Thoracic aorta (tissue), 2 donors: ENCODE data around the gene ZNF397. TPM values are rescaled to one million over a fixed set of nuclear protein-coding genes. Genes with fewer than 3 reads are reported as not detected.
A peak's percentile ranks its signal among the peaks of the same experiment; 100 is the strongest.

Experiments used
- ATAC-seq: fragments of 150-250 bp; one replicate; pipeline ENCODE4 v1.8.0; 2017; ENCODE audit warnings: low read depth; ENCODE audit not compliant: insufficient number of reproducible peaks, low FRiP score
- DNase-seq: peaks from one replicate; pipeline ENCODE4 v3.0.0-alpha.2; 2020; ENCODE audit warnings: low spot score
- H3K27ac ChIP-seq, 2 donors: fragments of 200-600 bp; sonication (generic); 1 replicate in 1 of 2; 2 replicates in 1 of 2; pipeline ENCODE4 v1.5.1; 2016; ENCODE audit warnings: mild to moderate bottlenecking in 2 of 2, moderate library complexity in 2 of 2
- H3K27me3 ChIP-seq: fragments of 200-600 bp; sonication (generic); replicated peaks from 2 replicates; pipeline ENCODE4 v1.6.0; 2016; ENCODE audit warnings: mild to moderate bottlenecking; ENCODE audit not compliant: insufficient read depth
- H3K36me3 ChIP-seq: fragments of 200-600 bp; sonication (generic); one replicate; pipeline ENCODE4 v1.5.1; 2016
- H3K4me1 ChIP-seq, 2 donors: fragments of 200-600 bp; sonication (generic); 1 replicate in 1 of 2; 2 replicates in 1 of 2; pipeline versions ENCODE4 v1.5.1 to v1.6.0; 2016; ENCODE audit warnings: low read depth in 2 of 2, mild to moderate bottlenecking in 1 of 2; ENCODE audit not compliant: control insufficient read depth in 1 of 2
- H3K4me3 ChIP-seq: fragments of 200-600 bp; sonication (generic); 2 replicates; pipeline ENCODE4 v1.5.1; 2016; ENCODE audit warnings: mild to moderate bottlenecking
- H3K9me3 ChIP-seq: fragments of 200-600 bp; sonication (generic); 2 replicates; pipeline ENCODE4 v1.5.1; 2016
- CTCF ChIP-seq: fragments of 200-600 bp; sonication (generic); IDR thresholded peaks from one replicate; pipeline ENCODE4 v1.5.1; 2019; ENCODE audit warnings: antibody characterized with exemption
- total RNA-seq, 2 donors: library from RNA; depleted of rRNA; stranded (reverse); fragments of >200 nt; gene quantifications; one replicate each; pipeline versions ENCODE4 v1.1.0 to v1.2.3, GENCODE V29; 2016

ZNF397 gene
- total RNA-seq, 2 donors from 2014 or later, result 16.2 to 45.8 TPM

- DNase-seq (peak; percentile 75), ATAC-seq (peak; percentile 93)
- Histone ChIP-seq H3K27me3 (no peaks in the 10 kb centered on the region), H3K9me3 (no peaks in the 10 kb centered on the region), H3K4me1 (peaks cover 0 to 41% of the 10 kb centered on the region in 2 donors), H3K27ac (peak within 1 kb of the TSS; percentile 58 to 76), H3K36me3 (no peaks in the 10 kb centered on the region), H3K4me3 (peak within 1 kb of the TSS; percentile 87)
- no peak for TF ChIP-seq CTCF
These were observed 49.4 kb downstream of the ZNF397 start, which contains the start of gene ZSCAN30 for GRCh38 chr18:35290094-35290735. Gene ZSCAN30 (minus strand): TSS chr18:35290229. CDS start chr18:35264352, 25,877 bp downstream.

- no peak for TF ChIP-seq CTCF
- Histone ChIP-seq H3K4me1 (peaks cover 0 to 41% of the 10 kb centered on the region in 2 donors), H3K27ac (no peak overlapping the region)
These were observed 50.3 kb downstream of the ZNF397 start for GRCh38 chr18:35291166-35291565.

GRCh38 chr18:35296060-35296459, 55.2 kb downstream of the ZNF397 start:
- TF ChIP-seq CTCF, result no peak

More at GRCh38 chr18:35291166-35291565, 50.3 kb downstream of the ZNF397 start:
- Histone ChIP-seq H3K9me3 (no peaks in the 10 kb centered on the region), H3K4me3 (peak overlapping the region; percentile 87), H3K36me3 (no peaks in the 10 kb centered on the region), H3K27me3 (no peaks in the 10 kb centered on the region)
- ATAC-seq, result no peak
- DNase-seq, result no peak

GRCh38 chr18:35303610-35304009, 62.8 kb downstream of the ZNF397 start:
- DNase-seq, result no peak
- Histone ChIP-seq H3K9me3 (peaks cover 79% of the 10 kb centered on the region), H3K4me3 (no peak overlapping the region), H3K36me3 (peaks cover 33% of the 10 kb centered on the region), H3K27ac (no peak overlapping the region), H3K4me1 (no peaks in the 10 kb centered on the region), H3K27me3 (no peaks in the 10 kb centered on the region)
- no peak for TF ChIP-seq CTCF
- no peak for ATAC-seq

More at GRCh38 chr18:35296060-35296459, 55.2 kb downstream of the ZNF397 start:
- no peak overlapping the region for H3K4me3 ChIP-seq
- peaks cover 0 to 10% of the 10 kb centered on the region in 2 donors for H3K4me1 ChIP-seq
- no peaks in the 10 kb centered on the region for H3K27me3 ChIP-seq
- no peak for DNase-seq
- H3K9me3 ChIP-seq, result peaks cover 6% of the 10 kb centered on the region
- H3K27ac ChIP-seq, result no peak overlapping the region
- no peak for ATAC-seq
- H3K36me3 ChIP-seq, result peaks cover 9% of the 10 kb centered on the region

GRCh38 chr18:35306588-35307250, 65.9 kb downstream of the ZNF397 start:
- no peak for ATAC-seq
- Histone ChIP-seq H3K27ac (no peak overlapping the region), H3K36me3 (peaks cover 24% of the 10 kb centered on the region), H3K9me3 (peaks cover 83% of the 10 kb centered on the region), H3K4me1 (no peaks in the 10 kb centered on the region), H3K4me3 (no peak overlapping the region), H3K27me3 (no peaks in the 10 kb centered on the region)
- TF ChIP-seq CTCF, result no peak
- no peak for DNase-seq
